GM20000 (cell line): ENCODE results near the gene PFDN5.

Experiments
- DNase-seq: peaks from one replicate; pipeline ENCODE4 v3.0.0; 2012; ENCODE audit warnings: low spot score
- TF ChIP-seq, protein P1 (sequence below): IDR thresholded peaks from 2 replicates; pipeline ENCODE4 v1.5.1; 2012; ENCODE audit warnings: mild to moderate bottlenecking, control low read depth; ENCODE audit errors: extremely low read depth, missing control alignments

The PFDN5 gene

DNA sequence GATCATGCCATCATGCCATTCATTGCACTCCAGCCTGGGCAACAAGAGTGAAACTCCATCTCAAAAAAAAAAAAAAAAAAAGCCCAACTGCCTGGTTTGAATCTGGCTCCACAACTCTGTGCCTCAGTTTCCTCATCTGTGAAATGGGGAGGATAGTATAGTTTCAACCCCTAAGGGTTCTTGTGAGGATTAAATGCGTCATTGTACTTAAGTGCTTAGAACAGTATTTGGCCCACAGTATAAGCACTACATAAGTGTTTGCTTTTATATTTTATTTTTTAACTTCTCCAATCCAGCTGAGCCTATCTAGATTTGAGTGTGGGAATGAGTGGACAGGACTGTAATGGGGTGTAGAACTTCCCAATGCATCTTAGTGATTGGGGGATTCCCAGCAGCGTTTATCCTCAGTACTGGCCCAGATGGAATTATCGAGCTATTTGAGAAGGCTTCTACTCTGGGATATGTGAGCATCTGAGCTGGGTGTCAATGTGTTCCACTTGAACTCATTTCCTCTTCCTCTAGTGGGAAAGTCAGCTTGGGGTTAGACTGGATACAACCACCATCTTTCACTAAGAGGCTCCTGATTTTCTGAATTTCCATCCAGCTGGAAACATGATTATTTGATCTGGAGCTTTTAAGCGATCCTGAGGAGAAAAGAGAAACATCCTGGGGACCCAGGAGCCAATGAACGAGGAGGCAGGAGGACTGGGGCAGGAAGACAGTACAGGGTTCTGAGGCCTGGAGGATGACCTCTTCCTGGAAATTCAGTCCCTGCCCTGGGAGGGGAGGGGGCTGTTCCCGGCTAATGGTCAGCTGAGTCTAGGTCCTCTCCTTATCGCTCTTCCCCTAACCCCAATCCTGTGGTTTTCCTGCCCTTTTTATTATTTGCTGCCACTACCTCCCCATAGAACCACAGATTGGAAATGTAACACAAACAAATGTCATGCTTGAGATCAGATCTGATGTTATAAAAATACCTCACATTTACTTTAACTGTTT lies 36.5 kb upstream of the PFDN5 start:
- DNase-seq: no peak
- TF ChIP-seq, protein P1, sequence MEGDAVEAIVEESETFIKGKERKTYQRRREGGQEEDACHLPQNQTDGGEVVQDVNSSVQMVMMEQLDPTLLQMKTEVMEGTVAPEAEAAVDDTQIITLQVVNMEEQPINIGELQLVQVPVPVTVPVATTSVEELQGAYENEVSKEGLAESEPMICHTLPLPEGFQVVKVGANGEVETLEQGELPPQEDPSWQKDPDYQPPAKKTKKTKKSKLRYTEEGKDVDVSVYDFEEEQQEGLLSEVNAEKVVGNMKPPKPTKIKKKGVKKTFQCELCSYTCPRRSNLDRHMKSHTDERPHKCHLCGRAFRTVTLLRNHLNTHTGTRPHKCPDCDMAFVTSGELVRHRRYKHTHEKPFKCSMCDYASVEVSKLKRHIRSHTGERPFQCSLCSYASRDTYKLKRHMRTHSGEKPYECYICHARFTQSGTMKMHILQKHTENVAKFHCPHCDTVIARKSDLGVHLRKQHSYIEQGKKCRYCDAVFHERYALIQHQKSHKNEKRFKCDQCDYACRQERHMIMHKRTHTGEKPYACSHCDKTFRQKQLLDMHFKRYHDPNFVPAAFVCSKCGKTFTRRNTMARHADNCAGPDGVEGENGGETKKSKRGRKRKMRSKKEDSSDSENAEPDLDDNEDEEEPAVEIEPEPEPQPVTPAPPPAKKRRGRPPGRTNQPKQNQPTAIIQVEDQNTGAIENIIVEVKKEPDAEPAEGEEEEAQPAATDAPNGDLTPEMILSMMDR: no peak

DNA sequence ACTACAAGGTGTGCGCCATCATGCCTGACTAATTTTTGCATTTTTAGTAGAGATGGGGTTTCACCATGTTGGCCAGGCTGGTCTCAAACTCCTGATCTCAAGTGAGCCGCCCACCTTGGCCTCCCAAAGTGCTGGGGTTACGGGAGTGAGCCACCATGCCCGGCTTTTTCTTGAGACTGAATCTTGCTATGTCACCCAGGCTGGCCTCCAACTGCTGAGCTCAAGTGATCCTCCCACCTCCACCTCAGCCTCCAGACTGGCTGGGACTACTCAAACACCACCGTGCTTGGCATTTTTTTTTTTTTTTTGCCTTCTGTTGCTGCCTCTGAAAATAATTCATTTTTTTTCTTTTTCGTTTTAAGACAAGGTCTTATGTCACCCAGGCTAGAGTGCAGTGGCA lies 35.5 kb upstream of the PFDN5 start:
- TF ChIP-seq, protein P1: no peak
- DNase-seq: no peak

DNA sequence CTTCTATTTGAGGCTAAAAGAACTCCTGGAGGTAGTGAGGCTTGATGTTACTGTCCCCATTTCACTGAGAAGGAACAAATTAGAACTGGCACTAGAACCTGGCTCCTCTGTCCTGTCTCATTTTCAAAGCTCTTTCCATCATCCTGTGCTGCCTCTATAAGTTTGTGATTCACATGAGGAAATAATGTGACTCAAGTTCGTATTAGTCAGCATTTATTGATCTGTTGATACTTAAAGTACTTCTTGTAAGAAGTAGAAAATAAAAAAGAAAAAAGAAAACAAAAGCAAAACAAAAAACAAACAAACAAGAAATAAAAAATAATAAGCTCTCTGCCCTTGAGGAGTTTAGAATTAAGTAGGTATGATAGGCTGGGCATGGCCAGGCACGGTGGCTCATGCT lies 29.6 kb upstream of the PFDN5 start:
- TF ChIP-seq, protein P1: no peak
- DNase-seq: no peak

DNA sequence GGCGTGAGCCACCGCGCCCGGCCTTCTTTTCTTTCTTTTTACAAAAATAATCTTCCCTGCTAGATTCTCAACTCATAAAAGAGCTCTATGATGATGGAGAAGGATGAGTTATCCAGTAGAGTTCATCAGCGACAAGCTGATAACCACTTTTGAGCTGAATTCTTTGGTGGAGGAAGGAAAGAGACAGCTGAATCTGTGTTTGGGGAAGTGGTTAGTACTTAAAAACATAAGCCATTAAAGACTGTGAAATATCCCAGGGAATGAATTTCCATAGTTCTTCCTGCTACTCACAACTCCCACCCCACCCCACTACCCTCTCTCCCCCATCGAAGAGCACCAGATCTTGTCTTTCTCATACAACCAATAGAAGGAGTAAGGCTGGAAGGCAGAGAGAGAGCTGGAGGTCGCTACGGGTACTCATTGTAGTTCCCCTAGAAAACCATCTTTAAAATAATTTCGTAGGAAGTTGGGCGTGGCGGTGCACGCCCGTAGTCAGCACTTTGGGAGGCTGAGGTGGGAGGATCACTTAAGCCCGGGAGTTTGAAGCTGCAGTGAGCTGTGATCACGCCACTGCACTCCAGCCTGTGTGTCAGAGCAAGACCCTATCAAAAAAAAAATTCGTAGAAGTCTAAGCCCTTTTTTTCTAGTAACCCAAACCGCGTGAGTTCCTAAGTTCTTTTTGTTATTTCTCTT lies 27.9 kb upstream of the PFDN5 start:
- no peak for DNase-seq
- TF ChIP-seq, protein P1: no peak

DNA sequence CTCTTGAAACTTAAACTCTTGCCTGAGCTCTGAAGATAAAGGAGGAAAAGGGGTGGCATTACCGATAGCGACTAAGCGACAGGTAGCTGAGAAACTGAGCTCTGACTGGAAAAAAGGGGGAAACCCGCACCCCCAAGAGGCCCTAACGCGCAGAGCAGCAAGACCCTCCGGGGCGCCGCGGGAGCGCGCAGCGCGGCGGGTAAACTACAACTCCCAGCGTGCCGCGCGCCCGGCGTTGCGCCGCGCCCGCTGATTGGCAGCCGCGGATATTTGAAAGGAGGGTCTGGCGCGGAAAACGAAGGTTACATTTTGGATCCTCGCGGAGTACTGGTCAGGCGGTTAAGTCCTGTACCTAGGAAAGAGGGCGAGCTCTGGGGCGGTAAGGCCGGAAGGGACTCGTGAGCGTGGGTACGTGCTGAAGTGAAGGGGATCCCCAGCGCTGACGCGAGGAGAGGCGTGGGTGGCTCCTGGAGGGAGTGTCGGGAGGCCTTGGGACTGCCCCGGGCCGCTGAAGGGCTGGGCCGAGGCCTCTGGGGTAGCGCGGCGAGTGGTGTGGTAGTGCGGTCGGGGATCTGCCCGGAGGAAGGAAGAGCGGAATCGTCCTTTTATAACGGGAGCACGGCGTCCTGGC lies 27.2 kb upstream of the PFDN5 start, which contains the start of gene ESPL1:
Gene ESPL1 (plus strand): TSS at position 301 of the 631 bp plus-strand sequence. CDS start 468 bp downstream, outside the sequence.
- TF ChIP-seq, protein P1: no peak
- DNase-seq: peak; percentile 89

DNA sequence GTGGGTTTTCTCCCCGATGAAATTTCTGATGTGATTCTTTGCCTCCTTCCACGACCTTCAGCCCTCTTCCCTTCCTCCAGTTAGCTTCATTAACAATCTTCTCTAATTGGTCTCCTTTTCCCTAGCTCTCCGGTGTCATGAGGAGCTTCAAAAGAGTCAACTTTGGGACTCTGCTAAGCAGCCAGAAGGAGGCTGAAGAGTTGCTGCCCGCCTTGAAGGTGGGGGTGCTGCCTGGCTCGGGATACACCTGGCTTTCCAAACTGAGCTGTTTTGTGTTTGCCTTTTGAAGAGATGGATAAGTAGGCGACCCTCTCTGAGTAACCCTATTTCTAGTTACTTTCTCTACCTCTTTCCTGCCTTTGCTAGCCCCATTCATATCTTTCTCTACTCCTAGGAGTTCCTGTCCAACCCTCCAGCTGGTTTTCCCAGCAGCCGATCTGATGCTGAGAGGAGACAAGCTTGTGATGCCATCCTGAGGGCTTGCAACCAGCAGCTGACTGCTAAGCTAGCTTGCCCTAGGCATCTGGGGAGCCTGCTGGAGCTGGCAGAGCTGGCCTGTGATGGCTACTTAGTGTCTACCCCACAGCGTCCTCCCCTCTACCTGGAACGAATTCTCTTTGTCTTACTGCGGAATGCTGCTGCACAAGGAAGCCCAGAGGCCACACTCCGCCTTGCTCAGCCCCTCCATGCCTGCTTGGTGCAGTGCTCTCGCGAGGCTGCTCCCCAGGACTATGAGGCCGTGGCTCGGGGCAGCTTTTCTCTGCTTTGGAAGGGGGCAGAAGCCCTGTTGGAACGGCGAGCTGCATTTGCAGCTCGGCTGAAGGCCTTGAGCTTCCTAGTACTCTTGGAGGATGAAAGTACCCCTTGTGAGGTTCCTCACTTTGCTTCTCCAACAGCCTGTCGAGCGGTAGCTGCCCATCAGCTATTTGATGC lies 26.4 kb upstream of the PFDN5 start:
- no peak for DNase-seq
- TF ChIP-seq, protein P1: no peak
